ENCODE data around the gene TMEM269. TPM values are rescaled to one million over a fixed set of nuclear protein-coding genes. Genes with fewer than 3 reads are reported as not detected.

TMEM269 gene
- polyA plus RNA-seq, 3 donors: 0.07 TPM; not detected in 2

DNA sequence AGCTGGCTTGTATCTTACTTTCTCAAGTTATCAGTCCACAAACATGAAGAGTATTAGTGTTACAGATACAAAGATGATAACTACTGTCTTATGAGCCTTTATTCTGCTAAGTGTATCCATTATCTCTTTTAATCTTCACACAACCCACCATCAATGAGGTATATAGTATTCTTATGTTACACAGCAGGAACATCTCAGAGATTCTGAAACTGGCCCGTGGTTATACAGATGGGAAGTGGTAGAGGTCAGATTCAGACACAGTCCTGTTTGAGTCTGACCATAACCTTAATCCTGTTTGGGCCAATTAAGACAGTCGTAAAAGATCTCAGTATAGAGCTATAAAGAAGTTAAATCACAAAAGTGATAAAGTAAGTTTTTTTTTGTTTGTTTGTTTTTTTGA is 5.1 kb upstream of the TMEM269 start:
- H3K27ac ChIP-seq (ENCODE audit: low read depth in 1 of 2, low read length in 2 of 2): no peak overlapping the region
- H3K36me3 ChIP-seq (replicated peaks in 1 of 2; ENCODE audit: control insufficient read depth in 1 of 2, insufficient read depth in 2 of 2, low read length in 2 of 2): peaks cover 47 to 76% of the 10 kb centered on the region in 2 donors
- H3K27ac Mint-ChIP-seq: no peak overlapping the region
- H3K4me3 Mint-ChIP-seq: no peak overlapping the region
- no peaks in the 10 kb centered on the region for H3K79me2 ChIP-seq (ENCODE audit: insufficient read depth, low read length)
- TF ChIP-seq, protein P1, sequence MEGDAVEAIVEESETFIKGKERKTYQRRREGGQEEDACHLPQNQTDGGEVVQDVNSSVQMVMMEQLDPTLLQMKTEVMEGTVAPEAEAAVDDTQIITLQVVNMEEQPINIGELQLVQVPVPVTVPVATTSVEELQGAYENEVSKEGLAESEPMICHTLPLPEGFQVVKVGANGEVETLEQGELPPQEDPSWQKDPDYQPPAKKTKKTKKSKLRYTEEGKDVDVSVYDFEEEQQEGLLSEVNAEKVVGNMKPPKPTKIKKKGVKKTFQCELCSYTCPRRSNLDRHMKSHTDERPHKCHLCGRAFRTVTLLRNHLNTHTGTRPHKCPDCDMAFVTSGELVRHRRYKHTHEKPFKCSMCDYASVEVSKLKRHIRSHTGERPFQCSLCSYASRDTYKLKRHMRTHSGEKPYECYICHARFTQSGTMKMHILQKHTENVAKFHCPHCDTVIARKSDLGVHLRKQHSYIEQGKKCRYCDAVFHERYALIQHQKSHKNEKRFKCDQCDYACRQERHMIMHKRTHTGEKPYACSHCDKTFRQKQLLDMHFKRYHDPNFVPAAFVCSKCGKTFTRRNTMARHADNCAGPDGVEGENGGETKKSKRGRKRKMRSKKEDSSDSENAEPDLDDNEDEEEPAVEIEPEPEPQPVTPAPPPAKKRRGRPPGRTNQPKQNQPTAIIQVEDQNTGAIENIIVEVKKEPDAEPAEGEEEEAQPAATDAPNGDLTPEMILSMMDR (IDR thresholded peaks at IDR 0.05): no peak
- no peaks in the 10 kb centered on the region for H4K20me1 ChIP-seq (ENCODE audit: insufficient read depth, low read length)
- no peak overlapping the region for H3K4me3 ChIP-seq (replicated peaks in 1 of 3; ENCODE audit: low read depth in 2 of 3, low read length in 3 of 3)
- peaks cover 1 to 2% of the 10 kb centered on the region in 2 donors for H3K4me1 ChIP-seq (ENCODE audit: control insufficient read depth in 1 of 2, insufficient read depth in 2 of 2, low read length in 2 of 2)
- intact Hi-C loops (cut with micrococcal nuclease): loop anchor here in 1 of 2 donors (5.0 kb wide), 2 partner anchors 133 to 293 kb away; no protein-coding TSS in a partner anchor
- no peak overlapping the region for H3K4me2 ChIP-seq (replicated peaks; ENCODE audit: extremely low read depth, low read length, poor library complexity, severe bottlenecking)
- peaks cover 0 to 3% (median 0%) of the 10 kb centered on the region in 7 donors for H3K9me3 Mint-ChIP-seq
- no peaks in the 10 kb centered on the region for H3K9me3 ChIP-seq (replicated peaks in 1 of 2; ENCODE audit: control insufficient read depth in 1 of 2, insufficient read depth in 1 of 2, low read length in 2 of 2)
- peaks cover 0 to 6% of the 10 kb centered on the region in 2 donors for H3K27me3 ChIP-seq (ENCODE audit: control insufficient read depth in 2 of 2, insufficient read depth in 2 of 2, low read length in 2 of 2)
- peaks cover 76 to 83% of the 10 kb centered on the region in 2 donors for H3K36me3 Mint-ChIP-seq
- peaks cover 6 to 8% (median 7%) of the 10 kb centered on the region in 3 donors for H3K27me3 Mint-ChIP-seq (ENCODE audit: low read depth in 3 of 3)
- DNase-seq: no peak
- H3K4me1 Mint-ChIP-seq: peaks cover 3% of the 10 kb centered on the region
- no peak overlapping the region for H2AFZ ChIP-seq (ENCODE audit: insufficient read depth, low read depth, low read length, poor library complexity, severe bottlenecking)
- H3K9ac ChIP-seq (ENCODE audit: insufficient read depth, low read length, poor library complexity, severe bottlenecking): no peak overlapping the region
- WGBS (ENCODE audit: insufficient coverage): 80% methylated on average over 1 of the region's 2 CpGs

DNA sequence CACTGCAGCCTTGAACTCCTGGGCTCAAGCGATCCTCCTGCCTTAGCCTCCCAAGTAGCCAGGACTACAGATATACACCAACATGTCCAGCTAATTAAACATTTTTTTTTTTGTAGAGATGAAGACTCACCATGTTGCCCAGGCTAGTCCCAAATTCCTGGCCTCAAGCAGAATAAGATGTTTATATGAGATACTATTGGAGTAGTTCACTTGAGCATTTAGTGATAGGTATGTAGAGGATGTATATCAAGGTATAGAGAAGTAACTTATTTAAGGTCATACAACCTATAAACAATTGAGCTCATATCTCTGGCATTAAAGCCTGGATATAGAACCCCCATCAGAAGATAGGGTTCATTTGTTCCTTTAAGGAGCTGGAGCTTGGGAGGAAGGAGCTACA is 4.6 kb upstream of the TMEM269 start:
- TF ChIP-seq, protein P1 (IDR thresholded peaks at IDR 0.05): no peak
- no peak overlapping the region for H3K4me2 ChIP-seq (replicated peaks; ENCODE audit: extremely low read depth, low read length, poor library complexity, severe bottlenecking)
- H3K36me3 Mint-ChIP-seq: peaks cover 72 to 79% of the 10 kb centered on the region in 2 donors

More for the DNA sequence above, 4.6 kb upstream of the TMEM269 start:
- H4K20me1 ChIP-seq (ENCODE audit: insufficient read depth, low read length): no peaks in the 10 kb centered on the region
- H3K4me3 ChIP-seq (replicated peaks in 1 of 3; ENCODE audit: low read depth in 2 of 3, low read length in 3 of 3): no peak overlapping the region
- no peaks in the 10 kb centered on the region for H3K79me2 ChIP-seq (ENCODE audit: insufficient read depth, low read length)
- peaks cover 6% of the 10 kb centered on the region in 2 donors for H3K4me1 ChIP-seq (ENCODE audit: control insufficient read depth in 1 of 2, insufficient read depth in 2 of 2, low read length in 2 of 2)
- H2AFZ ChIP-seq (ENCODE audit: insufficient read depth, low read depth, low read length, poor library complexity, severe bottlenecking): no peak overlapping the region
- Mint-ChIP-seq H3K4me1 (peaks cover 6% of the 10 kb centered on the region), H3K27me3 (ENCODE audit: low read depth in 3 of 3) (peaks cover 9 to 13% (median 11%) of the 10 kb centered on the region in 3 donors), H3K27ac (no peak overlapping the region), H3K4me3 (no peak overlapping the region), H3K9me3 (peaks cover 0 to 3% (median 0%) of the 10 kb centered on the region in 7 donors)
- no peak overlapping the region for H3K9ac ChIP-seq (ENCODE audit: insufficient read depth, low read length, poor library complexity, severe bottlenecking)
- H3K27me3 ChIP-seq (ENCODE audit: control insufficient read depth in 2 of 2, insufficient read depth in 2 of 2, low read length in 2 of 2): peaks cover 0 to 11% of the 10 kb centered on the region in 2 donors
- intact Hi-C loops (cut with micrococcal nuclease): loop anchor here in 1 of 2 donors (5.0 kb wide), 1 partner anchor 132 kb away; no protein-coding TSS in a partner anchor
- H3K27ac ChIP-seq (ENCODE audit: low read depth in 1 of 2, low read length in 2 of 2): no peak overlapping the region
- DNase-seq: no peak
- peaks cover 42 to 71% of the 10 kb centered on the region in 2 donors for H3K36me3 ChIP-seq (replicated peaks in 1 of 2; ENCODE audit: control insufficient read depth in 1 of 2, insufficient read depth in 2 of 2, low read length in 2 of 2)
- no peaks in the 10 kb centered on the region for H3K9me3 ChIP-seq (replicated peaks in 1 of 2; ENCODE audit: control insufficient read depth in 1 of 2, insufficient read depth in 1 of 2, low read length in 2 of 2)
- no CpG with 5 or more reads among the region's 1 CpG for WGBS (ENCODE audit: insufficient coverage)

Measured in CD14-positive monocyte (primary cell).